OCI-M1 (cell line): Measurements from ENCODE around the gene TOX2.

Source experiments
- DNase-seq: peaks from one replicate; lab custom pipeline; 2025; lab: John Stamatoyannopoulos, UW

Gene TOX2

GRCh38 chr20:44080646-44081267 is 166.1 kb downstream of the TOX2 start:
- DNase-seq: peak; percentile 86

GRCh38 chr20:44081476-44081875 is 166.8 kb downstream of the TOX2 start:
- DNase-seq: no peak

GRCh38 chr20:44081888-44082287 is 167.2 kb downstream of the TOX2 start:
- no peak for DNase-seq

- DNase-seq: no peak
These were observed 168.7 kb downstream of the TOX2 start for GRCh38 chr20:44083220-44083933.

- no peak for DNase-seq
These were observed 169.8 kb downstream of the TOX2 start for GRCh38 chr20:44084439-44084838.

GRCh38 chr20:44084891-44085290 is 170.2 kb downstream of the TOX2 start:
- DNase-seq: no peak

GRCh38 chr20:44085616-44086434 is 171.2 kb downstream of the TOX2 start:
- no peak for DNase-seq

- DNase-seq: no peak
These were observed 172.6 kb downstream of the TOX2 start for GRCh38 chr20:44087051-44087856.

- no peak for DNase-seq
These were observed 173.1 kb downstream of the TOX2 start for GRCh38 chr20:44087857-44088120.

- peak; percentile 78 for DNase-seq
These were observed 175.5 kb downstream of the TOX2 start for GRCh38 chr20:44089987-44090674.

GRCh38 chr20:44091026-44091425 is 176.4 kb downstream of the TOX2 start:
- DNase-seq: no peak

- DNase-seq: peak; percentile 73
These were observed 178.0 kb downstream of the TOX2 start for GRCh38 chr20:44092551-44093248.

- DNase-seq: no peak
These were observed 178.6 kb downstream of the TOX2 start for GRCh38 chr20:44093249-44093582.

- DNase-seq: no peak
These were observed 181.2 kb downstream of the TOX2 start for GRCh38 chr20:44095831-44096230.

GRCh38 chr20:44097521-44098255 is 183.0 kb downstream of the TOX2 start:
- DNase-seq: peak; percentile 26

- no peak for DNase-seq
These were observed 183.6 kb downstream of the TOX2 start for GRCh38 chr20:44098256-44098630.

- no peak for DNase-seq
These were observed 184.0 kb downstream of the TOX2 start for GRCh38 chr20:44098657-44099056.

GRCh38 chr20:44099832-44100231 is 185.2 kb downstream of the TOX2 start:
- no peak for DNase-seq

GRCh38 chr20:44102582-44102981 is 187.9 kb downstream of the TOX2 start:
- no peak for DNase-seq

GRCh38 chr20:44104798-44105517 is 190.3 kb downstream of the TOX2 start:
- peak; percentile 33 for DNase-seq
